OCI-LY3 (cell line): ENCODE data around the gene KCNIP1.

Experiments
- CTCF ChIP-seq: fragments of 200-600, 300-600 bp; sonication (generic); IDR thresholded peaks from 2 replicates; pipeline ENCODE4 v1.5.1; 2014; ENCODE audit warnings: antibody characterized with exemption, low read length, low read depth
- EZH2phosphoT487 ChIP-seq: fragments of 200-600 bp; shearing (Covaris generic); IDR thresholded peaks from 2 replicates; pipeline ENCODE4 v1.6.1; 2018; ENCODE audit warnings: antibody characterized with exemption, mixed run types, low read depth

DNA sequence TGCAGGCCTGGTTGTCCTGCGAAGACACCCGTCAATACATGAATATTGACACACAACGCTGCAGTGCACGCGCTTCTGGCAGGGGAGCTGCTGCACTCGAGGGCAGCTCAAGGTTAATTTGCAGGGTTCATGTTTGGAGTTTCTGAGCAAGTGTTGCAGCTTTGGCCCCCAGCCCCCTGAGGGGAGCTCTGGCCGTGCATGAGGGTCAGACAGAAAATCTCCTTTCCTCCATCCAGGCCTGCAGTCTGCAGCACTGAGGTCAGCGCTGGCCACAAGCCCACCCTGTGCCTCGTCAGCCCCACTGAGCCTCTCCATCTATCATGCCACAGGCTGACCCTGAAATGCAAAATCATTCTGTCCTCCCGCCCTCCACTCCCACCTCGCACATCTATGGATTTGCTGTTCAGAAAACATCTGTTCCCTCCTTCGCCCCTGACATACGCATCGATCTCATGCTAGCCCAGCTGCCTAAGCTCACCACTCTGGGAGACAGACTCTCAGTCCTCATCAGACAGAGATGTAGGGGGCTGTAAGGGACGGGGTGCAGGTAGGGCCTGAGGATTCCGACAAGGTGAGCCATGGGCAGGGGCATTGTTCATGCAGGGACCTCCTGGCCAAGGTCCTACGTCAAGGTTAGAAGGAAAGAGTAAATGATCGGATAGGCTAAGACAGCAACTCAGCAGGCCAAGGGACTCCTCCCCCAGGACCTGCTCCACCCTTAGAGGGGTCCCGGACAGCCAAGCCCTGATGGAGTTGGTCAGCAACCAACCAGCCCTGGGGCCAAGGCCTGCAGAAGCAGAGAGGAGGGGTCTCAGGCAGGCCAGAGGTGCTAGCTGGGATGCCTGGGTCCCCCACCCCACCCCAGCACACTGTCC lies 125.1 kb downstream of the KCNIP1 start:
- TF ChIP-seq EZH2phosphoT487 (no peak), CTCF (no peak)
